Thymus (tissue), 11 donors: ENCODE measurements around the gene CPLX3. TPM values are rescaled to one million over a fixed set of nuclear protein-coding genes. Genes with fewer than 3 reads are reported as not detected.

ENCODE experiments used
- DNase-seq, 9 donors: peaks; one replicate each; pipeline ENCODE4 v3.0.0-alpha.2; 2013; ENCODE audit warnings: low spot score in 9 of 9, low read depth in 6 of 9, missing footprints in 1 of 9
- H3K27ac ChIP-seq, 2 donors: one replicate each; pipeline ENCODE4 v1.5.1; 2013; ENCODE audit warnings: control low read depth in 1 of 2, low read depth in 1 of 2, low read length in 1 of 2, mild to moderate bottlenecking in 1 of 2, moderate library complexity in 1 of 2
- H3K27me3 ChIP-seq, 2 donors: one replicate each; pipeline ENCODE4 v1.5.1; 2013; ENCODE audit warnings: low read length in 1 of 2; ENCODE audit not compliant: control insufficient read depth in 2 of 2, insufficient read depth in 1 of 2
- H3K36me3 ChIP-seq, 2 donors: one replicate each; pipeline ENCODE4 v1.5.1; 2013; ENCODE audit warnings: low read length in 1 of 2, mild to moderate bottlenecking in 1 of 2, moderate library complexity in 1 of 2; ENCODE audit not compliant: control insufficient read depth in 2 of 2, insufficient read depth in 2 of 2
- H3K4me1 ChIP-seq, 2 donors: one replicate each; pipeline ENCODE4 v1.5.1; 2013; ENCODE audit warnings: low read length in 2 of 2; ENCODE audit not compliant: control insufficient read depth in 2 of 2, insufficient read depth in 2 of 2
- H3K4me3 ChIP-seq, 2 donors: one replicate each; pipeline ENCODE4 v1.5.1; 2013; ENCODE audit warnings: low read length in 2 of 2, control low read depth in 1 of 2, mild to moderate bottlenecking in 1 of 2
- H3K9me3 ChIP-seq, 2 donors: one replicate each; pipeline ENCODE4 v1.5.1; 2013; ENCODE audit warnings: low read length in 1 of 2, mild to moderate bottlenecking in 1 of 2; ENCODE audit not compliant: control insufficient read depth in 2 of 2, insufficient read depth in 1 of 2
- WGBS: extraction: QIAGEN DNeasy Blood & Tissue Kit; methylation state at CpG from one replicate; pipeline ENCODE4 v1.1.7; 2013; 5-methylcytosine and 5-hydroxymethylcytosine counted together
- polyA plus RNA-seq: library from polyadenylated mRNA; stranded (reverse); fragments of 200-250 nt; gene quantifications from one replicate; pipeline ENCODE4 v1.2.3, GENCODE V29; 2013
- total RNA-seq: library from RNA; stranded (reverse); fragments of 120-200 nt; gene quantifications from one replicate; pipeline ENCODE4 v1.2.4, GENCODE V29; 2013
- donor health status: healthy.

The CPLX3 gene
- total and polyA plus RNA-seq, 2 donors: 0.05 to 1.1 TPM

- no peak overlapping the region for H3K27ac ChIP-seq
- WGBS: 75% methylated on average over 5 of the region's 5 CpGs
- peaks cover 0 to 27% of the 10 kb centered on the region in 2 donors for H3K4me1 ChIP-seq
- H3K4me3 ChIP-seq: no peak overlapping the region
- DNase-seq: no peak
- no peaks in the 10 kb centered on the region for H3K27me3 ChIP-seq
- H3K36me3 ChIP-seq: peaks cover 29 to 33% of the 10 kb centered on the region in 2 donors
- H3K9me3 ChIP-seq: no peaks in the 10 kb centered on the region
Measured at GRCh38 chr15:74857082-74857655, 30.7 kb downstream of the CPLX3 start.

GRCh38 chr15:74857671-74858368 is 31.4 kb downstream of the CPLX3 start:
- WGBS: 77% methylated on average over 9 of the region's 9 CpGs
- Histone ChIP-seq H3K4me3 (no peak overlapping the region), H3K27ac (no peak overlapping the region), H3K4me1 (peaks cover 0 to 23% of the 10 kb centered on the region in 2 donors), H3K27me3 (no peaks in the 10 kb centered on the region), H3K36me3 (peaks cover 24 to 26% of the 10 kb centered on the region in 2 donors), H3K9me3 (no peaks in the 10 kb centered on the region)
- no peak for DNase-seq

GRCh38 chr15:74858369-74858740 is 31.9 kb downstream of the CPLX3 start:
- H3K27me3 ChIP-seq: no peaks in the 10 kb centered on the region
- no peak overlapping the region for H3K4me3 ChIP-seq
- H3K27ac ChIP-seq: no peak overlapping the region
- DNase-seq: no peak
- peaks cover 18 to 21% of the 10 kb centered on the region in 2 donors for H3K36me3 ChIP-seq
- 93% methylated on average over 4 of the region's 4 CpGs for WGBS
- H3K9me3 ChIP-seq: no peaks in the 10 kb centered on the region
- H3K4me1 ChIP-seq: peaks cover 0 to 20% of the 10 kb centered on the region in 2 donors

- Histone ChIP-seq H3K27me3 (no peaks in the 10 kb centered on the region), H3K36me3 (peaks cover 11 to 21% of the 10 kb centered on the region in 2 donors), H3K4me3 (no peak overlapping the region), H3K4me1 (peaks cover 6 to 19% of the 10 kb centered on the region in 2 donors), H3K27ac (peak overlapping the region in 1 of 2 donors; percentile 53), H3K9me3 (peaks cover 0 to 5% of the 10 kb centered on the region in 2 donors)
- 84% methylated on average over 11 of the region's 11 CpGs for WGBS
- DNase-seq: no peak
Measured at GRCh38 chr15:74863239-74864056, 37.0 kb downstream of the CPLX3 start.

- no peak for DNase-seq
- Histone ChIP-seq H3K27me3 (no peaks in the 10 kb centered on the region), H3K4me1 (peaks cover 8 to 18% of the 10 kb centered on the region in 2 donors), H3K4me3 (no peak overlapping the region), H3K36me3 (peaks cover 12 to 20% of the 10 kb centered on the region in 2 donors), H3K27ac (no peak overlapping the region), H3K9me3 (peaks cover 0 to 5% of the 10 kb centered on the region in 2 donors)
- WGBS: 96% methylated on average over 6 of the region's 6 CpGs
Measured at GRCh38 chr15:74864296-74864695, 37.9 kb downstream of the CPLX3 start.

GRCh38 chr15:74865316-74865715 is 38.9 kb downstream of the CPLX3 start:
- no peaks in the 10 kb centered on the region for H3K27me3 ChIP-seq
- peaks cover 16 to 20% of the 10 kb centered on the region in 2 donors for H3K4me1 ChIP-seq
- DNase-seq: no peak
- H3K4me3 ChIP-seq: no peak overlapping the region
- peaks cover 2 to 5% of the 10 kb centered on the region in 2 donors for H3K9me3 ChIP-seq
- H3K36me3 ChIP-seq: peaks cover 14 to 19% of the 10 kb centered on the region in 2 donors
- 88% methylated on average over 2 of the region's 2 CpGs for WGBS
- no peak overlapping the region for H3K27ac ChIP-seq

- H3K36me3 ChIP-seq: peaks cover 17 to 18% of the 10 kb centered on the region in 2 donors
- peaks cover 2 to 5% of the 10 kb centered on the region in 2 donors for H3K9me3 ChIP-seq
- no peak overlapping the region for H3K27ac ChIP-seq
- H3K27me3 ChIP-seq: no peaks in the 10 kb centered on the region
- H3K4me3 ChIP-seq: no peak overlapping the region
- peaks cover 23 to 27% of the 10 kb centered on the region in 2 donors for H3K4me1 ChIP-seq
- 95% methylated on average over 6 of the region's 6 CpGs for WGBS
- no peak for DNase-seq
Measured at GRCh38 chr15:74866090-74866489, 39.7 kb downstream of the CPLX3 start.

GRCh38 chr15:74867466-74868038 is 41.1 kb downstream of the CPLX3 start:
- DNase-seq: no peak
- Histone ChIP-seq H3K27ac (peak overlapping the region in 1 of 2 donors; percentile 7), H3K4me1 (peaks cover 29 to 39% of the 10 kb centered on the region in 2 donors), H3K4me3 (no peak overlapping the region), H3K27me3 (no peaks in the 10 kb centered on the region), H3K36me3 (peaks cover 17% of the 10 kb centered on the region in 2 donors), H3K9me3 (peaks cover 2 to 5% of the 10 kb centered on the region in 2 donors)
- WGBS: 90% methylated on average over 1 of the region's 1 CpG
